ENCODE data around the gene RGS3.

Gene RGS3

GRCh38 chr9:113609562-113610318 is 146.2 kb downstream of the RGS3 start:
- in situ Hi-C loops (cut with MboI; ENCODE audit: low sequenced_read_pairs, unreplicated experiment) = no loop called here
- DNase-seq (ENCODE audit: low spot score) = no peak
- TF ChIP-seq CTCF (IDR thresholded peaks at IDR 0.05; ENCODE audit: borderline replicate concordance, control extremely low read depth, extremely low read depth, insufficient read depth, missing control alignments) = no peak

DNA sequence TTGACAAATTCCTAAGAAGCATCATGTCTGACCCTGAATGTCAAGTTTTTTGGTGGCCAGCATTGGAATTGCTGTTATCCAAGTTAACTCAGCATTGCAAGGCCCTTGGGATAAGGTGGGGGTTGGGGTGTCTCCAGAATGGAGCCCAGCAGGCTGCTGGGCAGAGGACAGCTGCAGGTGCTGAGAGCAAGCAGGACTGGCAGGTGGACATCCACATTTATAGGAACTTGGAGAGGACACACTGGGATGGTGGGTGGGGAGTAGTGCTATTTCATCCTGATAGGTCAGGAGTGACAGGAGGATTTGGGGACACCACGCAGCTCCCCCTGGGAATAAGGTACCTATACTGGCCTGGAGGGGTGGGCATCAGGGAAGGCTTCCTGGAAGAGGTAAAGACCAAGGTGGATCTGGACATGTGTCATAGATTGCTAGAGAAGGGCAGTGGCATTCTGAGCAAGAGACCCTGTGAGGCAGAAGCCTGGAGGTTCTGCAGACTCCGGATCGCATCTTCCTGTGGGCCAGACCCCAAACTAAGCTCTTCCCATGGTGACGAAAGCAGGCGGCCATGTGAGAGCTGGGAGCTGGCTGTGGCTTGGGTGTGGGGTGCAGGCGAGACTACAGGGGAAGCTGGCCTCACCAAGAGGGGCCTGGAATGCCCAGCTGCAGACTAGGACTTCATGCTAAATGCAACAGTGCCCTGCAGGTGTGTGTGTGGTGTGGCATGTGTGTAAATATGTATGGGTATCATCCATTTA is 148.1 kb downstream of the RGS3 start:
- no peak for TF ChIP-seq CTCF (IDR thresholded peaks at IDR 0.05; ENCODE audit: borderline replicate concordance, control extremely low read depth, extremely low read depth, insufficient read depth, missing control alignments)
- in situ Hi-C loops (cut with MboI; ENCODE audit: low sequenced_read_pairs, unreplicated experiment) = no loop called here
- DNase-seq (ENCODE audit: low spot score) = no peak

- no peak for DNase-seq (ENCODE audit: low spot score)
- no peak for TF ChIP-seq CTCF (IDR thresholded peaks at IDR 0.05; ENCODE audit: borderline replicate concordance, control extremely low read depth, extremely low read depth, insufficient read depth, missing control alignments)
- in situ Hi-C loops (cut with MboI; ENCODE audit: low sequenced_read_pairs, unreplicated experiment) = no loop called here
These were observed 148.8 kb downstream of the RGS3 start for GRCh38 chr9:113612216-113612747.

DNA sequence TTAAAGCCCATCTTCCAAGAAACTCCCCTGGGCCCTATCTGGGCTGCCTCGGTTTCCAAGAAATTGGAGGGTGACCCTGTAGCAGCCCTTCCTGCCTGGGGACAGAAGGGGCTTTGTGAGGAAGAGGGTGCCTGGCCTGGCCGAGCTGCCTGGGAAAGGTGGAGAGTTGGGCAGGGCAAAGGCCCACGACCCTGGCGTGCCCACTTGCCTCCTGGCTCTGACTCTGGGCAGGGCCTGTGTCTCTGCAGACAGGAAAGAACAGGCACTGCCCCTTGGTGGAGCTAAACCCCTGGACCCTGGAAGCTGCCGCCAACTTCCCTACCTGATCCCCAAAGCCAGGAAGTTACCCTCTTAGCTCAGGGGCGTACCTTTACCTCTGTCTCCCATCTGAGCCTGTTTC is 149.3 kb downstream of the RGS3 start:
- in situ Hi-C loops (cut with MboI; ENCODE audit: low sequenced_read_pairs, unreplicated experiment) = no loop called here
- no peak for TF ChIP-seq CTCF (IDR thresholded peaks at IDR 0.05; ENCODE audit: borderline replicate concordance, control extremely low read depth, extremely low read depth, insufficient read depth, missing control alignments)
- DNase-seq (ENCODE audit: low spot score) = no peak

GRCh38 chr9:113613815-113614413 is 150.4 kb downstream of the RGS3 start:
- no peak for DNase-seq (ENCODE audit: low spot score)
- in situ Hi-C loops (cut with MboI; ENCODE audit: low sequenced_read_pairs, unreplicated experiment) = no loop called here
- no peak for TF ChIP-seq CTCF (IDR thresholded peaks at IDR 0.05; ENCODE audit: borderline replicate concordance, control extremely low read depth, extremely low read depth, insufficient read depth, missing control alignments)

DNA sequence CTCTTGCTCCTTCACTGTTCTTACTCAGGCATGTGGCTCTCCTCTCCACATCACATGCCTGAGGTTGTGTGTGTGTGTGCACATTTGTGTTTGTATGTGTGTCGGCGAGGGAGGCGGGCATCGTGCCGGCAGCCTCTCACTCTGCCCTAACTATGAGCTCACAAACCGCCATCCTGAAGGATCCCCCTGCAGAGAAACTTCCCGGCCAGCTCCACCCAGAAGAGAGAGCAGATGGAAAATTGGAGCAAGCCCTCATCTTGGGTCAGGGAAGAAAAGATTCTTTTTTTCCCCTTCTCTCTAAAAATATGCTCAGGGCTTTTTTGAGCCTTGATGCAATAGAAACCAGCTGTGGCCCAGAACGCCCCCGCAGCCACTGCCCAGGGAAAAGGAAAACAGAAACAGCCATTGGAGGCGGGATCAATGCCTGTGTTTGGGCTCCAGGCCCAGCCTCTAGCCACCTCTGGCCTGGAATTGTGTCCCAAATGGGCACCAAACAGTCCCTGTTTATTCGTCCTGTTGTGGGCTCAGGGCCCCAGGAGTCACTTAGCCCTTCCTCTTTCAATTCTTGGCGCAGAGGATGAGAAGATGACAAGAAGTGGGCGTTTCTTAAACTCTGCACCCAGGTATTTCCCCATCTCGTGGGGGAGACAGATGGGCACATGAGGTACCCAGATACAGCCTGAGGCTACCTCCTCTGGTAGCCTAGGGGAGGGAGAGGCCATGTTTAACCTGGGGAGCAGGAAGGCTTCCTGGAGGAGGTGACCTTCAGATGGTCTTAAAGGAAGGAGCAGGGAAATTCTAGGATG is 151.5 kb downstream of the RGS3 start:
- TF ChIP-seq CTCF (IDR thresholded peaks at IDR 0.05; ENCODE audit: borderline replicate concordance, control extremely low read depth, extremely low read depth, insufficient read depth, missing control alignments) = no peak
- DNase-seq (ENCODE audit: low spot score) = peak; percentile 67
- in situ Hi-C loops (cut with MboI; ENCODE audit: low sequenced_read_pairs, unreplicated experiment) = no loop called here

Measured in GM13976 (cell line).